Myometrial cell (primary cell): ENCODE measurements around the gene MPHOSPH6. TPM values are rescaled to one million over a fixed set of nuclear protein-coding genes. Genes with fewer than 3 reads are reported as not detected.

ENCODE experiments used
- total RNA-seq: library from RNA; depleted of rRNA; stranded (reverse); fragments of >200 nt; gene quantifications from 2 replicates; pipeline ENCODE4 v1.2.3, GENCODE V29; 2015

The MPHOSPH6 gene
- total RNA-seq: 20.5 and 31.7 TPM in 2 replicates

GRCh38 chr16:82169861-82170845, at the start of gene MPHOSPH6:
TSS of gene MPHOSPH6 (minus strand) at chr16:82170224. CDS start at chr16:82170175, 49 bp downstream.

Other genes starting within 250 kb of the MPHOSPH6 start
- gene SDR42E1, start 158.8 kb downstream of the MPHOSPH6 start, total RNA-seq: 0.29 and 0.35 TPM in 2 replicates
- not detected in 2 replicates for gene HSD17B2, start 135.0 kb downstream of the MPHOSPH6 start, total RNA-seq